Lower leg skin (tissue), 4 donors: ENCODE data around the gene FAM149A. TPM values are rescaled to one million over a fixed set of nuclear protein-coding genes. Genes with fewer than 3 reads are reported as not detected.

Experiments used
- DNase-seq, 2 donors: peaks; one replicate each; pipeline ENCODE4 v3.0.0-alpha.2; 2019; ENCODE audit warnings: low spot score in 2 of 2
- H3K4me3 ChIP-seq: fragments of 200-600 bp; sonication (generic); 2 replicates; pipeline ENCODE4 v1.5.1; 2017; ENCODE audit warnings: mild to moderate bottlenecking, low read depth; ENCODE audit not compliant: poor library complexity, severe bottlenecking
- POLR2A ChIP-seq, 2 donors: fragments of 450-650 bp; IDR thresholded peaks; one replicate each; pipeline ENCODE4 v1.6.1; 2016 to 2017; ENCODE audit warnings: antibody characterized with exemption in 2 of 2, mild to moderate bottlenecking in 1 of 2, moderate library complexity in 1 of 2
- WGBS, 2 donors: methylation state at CpG; one replicate each; pipeline ENCODE4 v1.1.5; 2018; 5-methylcytosine and 5-hydroxymethylcytosine counted together
- intact Hi-C: fragments of 100-400 bp; cut with DNase I; formaldehyde crosslinking; loops from one replicate; pipeline ENCODE4 v1.15.0; 2023; ENCODE audit warnings: low total_unique reads
- total RNA-seq, 4 donors: library from RNA; depleted of rRNA; stranded (reverse); fragments of >200 nt; gene quantifications; one replicate each; pipeline ENCODE4 v1.1.0, GENCODE V29; 2016
- TF ChIP-seq, protein P1 (sequence below), 3 donors: fragments of 450-650 bp; IDR thresholded peaks; one replicate each; pipeline ENCODE4 v1.5.1; 2016; ENCODE audit warnings: antibody characterized with exemption in 3 of 3, mild to moderate bottlenecking in 3 of 3, moderate library complexity in 2 of 3

Gene FAM149A
- total RNA-seq, 4 donors from 2014 or later, result 0.59 to 4.7 (median 2.7) TPM

DNA sequence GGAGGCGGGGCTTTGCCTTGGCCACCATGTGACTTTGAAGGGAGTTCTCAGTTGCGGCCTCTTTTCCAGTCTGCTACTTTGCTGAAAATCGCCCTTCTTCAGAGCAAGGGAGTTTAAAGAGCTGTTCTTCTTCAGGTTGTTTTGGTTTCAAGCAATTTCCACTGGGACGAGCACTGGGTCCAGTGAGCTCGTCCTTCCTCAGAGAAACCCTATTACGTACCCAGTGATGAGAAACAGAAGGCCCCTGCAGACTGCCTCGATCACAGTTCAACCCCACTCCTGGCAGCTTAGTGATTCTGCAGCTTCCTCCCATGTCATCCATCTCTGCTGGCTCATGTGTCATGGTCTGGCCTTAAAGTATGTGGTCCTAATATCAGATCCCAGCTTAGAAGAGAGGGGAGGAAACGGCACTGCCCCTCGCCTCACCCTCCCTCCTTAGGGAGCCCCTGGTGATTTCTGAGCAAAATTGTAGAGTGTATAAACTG lies 7.8 kb upstream of the FAM149A start:
- 71 to 78% methylated on average over 9 of the region's 9 CpGs for WGBS, 2 donors
- intact Hi-C loops, result no loop called here
- no peak for DNase-seq
- no peak overlapping the region for H3K4me3 ChIP-seq
- no peak for TF ChIP-seq POLR2A (IDR thresholded peaks at IDR 0.05)
- TF ChIP-seq, protein P1, sequence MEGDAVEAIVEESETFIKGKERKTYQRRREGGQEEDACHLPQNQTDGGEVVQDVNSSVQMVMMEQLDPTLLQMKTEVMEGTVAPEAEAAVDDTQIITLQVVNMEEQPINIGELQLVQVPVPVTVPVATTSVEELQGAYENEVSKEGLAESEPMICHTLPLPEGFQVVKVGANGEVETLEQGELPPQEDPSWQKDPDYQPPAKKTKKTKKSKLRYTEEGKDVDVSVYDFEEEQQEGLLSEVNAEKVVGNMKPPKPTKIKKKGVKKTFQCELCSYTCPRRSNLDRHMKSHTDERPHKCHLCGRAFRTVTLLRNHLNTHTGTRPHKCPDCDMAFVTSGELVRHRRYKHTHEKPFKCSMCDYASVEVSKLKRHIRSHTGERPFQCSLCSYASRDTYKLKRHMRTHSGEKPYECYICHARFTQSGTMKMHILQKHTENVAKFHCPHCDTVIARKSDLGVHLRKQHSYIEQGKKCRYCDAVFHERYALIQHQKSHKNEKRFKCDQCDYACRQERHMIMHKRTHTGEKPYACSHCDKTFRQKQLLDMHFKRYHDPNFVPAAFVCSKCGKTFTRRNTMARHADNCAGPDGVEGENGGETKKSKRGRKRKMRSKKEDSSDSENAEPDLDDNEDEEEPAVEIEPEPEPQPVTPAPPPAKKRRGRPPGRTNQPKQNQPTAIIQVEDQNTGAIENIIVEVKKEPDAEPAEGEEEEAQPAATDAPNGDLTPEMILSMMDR (IDR thresholded peaks at IDR 0.05), result no peak

DNA sequence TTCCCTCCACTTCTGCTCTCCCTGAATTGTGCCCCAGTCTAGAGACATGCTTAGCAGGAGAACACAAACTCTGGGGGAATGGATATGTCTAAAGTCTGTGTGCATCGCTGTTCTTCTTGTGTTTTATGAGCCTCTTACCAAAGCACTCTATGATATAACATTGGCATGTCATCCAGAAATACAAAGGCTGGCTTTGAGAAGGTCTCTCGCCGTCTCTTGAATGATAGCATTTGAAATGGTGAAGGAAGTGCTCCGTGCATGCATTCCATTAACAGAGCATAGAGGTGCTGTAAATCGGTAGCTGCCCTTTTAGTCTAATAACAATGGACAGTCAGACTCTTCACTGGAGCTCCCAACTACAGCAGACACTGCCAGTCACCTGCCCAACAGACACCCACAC lies 7.1 kb upstream of the FAM149A start:
- H3K4me3 ChIP-seq, result no peak overlapping the region
- DNase-seq, result no peak
- intact Hi-C loops, result no loop called here
- TF ChIP-seq POLR2A (IDR thresholded peaks at IDR 0.05), result no peak
- TF ChIP-seq, protein P1 (IDR thresholded peaks at IDR 0.05), result no peak
- WGBS, 2 donors, result 83 to 86% methylated on average over 5 of the region's 5 CpGs

DNA sequence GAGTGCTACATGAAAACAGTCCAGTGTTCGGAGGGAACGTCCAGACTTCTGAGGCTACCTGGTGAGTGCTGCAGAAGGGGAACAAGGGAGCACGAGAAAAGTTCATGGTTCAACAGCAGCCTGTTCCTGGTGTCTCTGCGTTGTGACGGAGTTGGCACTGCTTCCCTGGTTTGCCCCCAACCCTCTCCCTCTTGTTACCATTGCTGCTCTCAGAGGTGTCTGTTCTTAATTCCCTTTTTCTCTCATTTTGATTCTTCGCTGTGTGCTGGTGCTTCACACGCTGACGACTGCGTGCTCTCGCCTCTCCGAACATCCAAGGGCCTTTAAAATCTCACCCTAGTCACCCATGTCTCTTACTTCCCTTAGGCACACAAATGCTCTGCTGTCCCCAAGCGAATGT lies 1.6 kb upstream of the FAM149A start:
- TF ChIP-seq, protein P1 (IDR thresholded peaks at IDR 0.05), result no peak
- TF ChIP-seq POLR2A (IDR thresholded peaks at IDR 0.05), result no peak
- H3K4me3 ChIP-seq, result no peak overlapping the region
- intact Hi-C loops, result no loop called here
- 95 to 98% methylated on average over 12 of the region's 12 CpGs for WGBS, 2 donors
- DNase-seq, result no peak

DNA sequence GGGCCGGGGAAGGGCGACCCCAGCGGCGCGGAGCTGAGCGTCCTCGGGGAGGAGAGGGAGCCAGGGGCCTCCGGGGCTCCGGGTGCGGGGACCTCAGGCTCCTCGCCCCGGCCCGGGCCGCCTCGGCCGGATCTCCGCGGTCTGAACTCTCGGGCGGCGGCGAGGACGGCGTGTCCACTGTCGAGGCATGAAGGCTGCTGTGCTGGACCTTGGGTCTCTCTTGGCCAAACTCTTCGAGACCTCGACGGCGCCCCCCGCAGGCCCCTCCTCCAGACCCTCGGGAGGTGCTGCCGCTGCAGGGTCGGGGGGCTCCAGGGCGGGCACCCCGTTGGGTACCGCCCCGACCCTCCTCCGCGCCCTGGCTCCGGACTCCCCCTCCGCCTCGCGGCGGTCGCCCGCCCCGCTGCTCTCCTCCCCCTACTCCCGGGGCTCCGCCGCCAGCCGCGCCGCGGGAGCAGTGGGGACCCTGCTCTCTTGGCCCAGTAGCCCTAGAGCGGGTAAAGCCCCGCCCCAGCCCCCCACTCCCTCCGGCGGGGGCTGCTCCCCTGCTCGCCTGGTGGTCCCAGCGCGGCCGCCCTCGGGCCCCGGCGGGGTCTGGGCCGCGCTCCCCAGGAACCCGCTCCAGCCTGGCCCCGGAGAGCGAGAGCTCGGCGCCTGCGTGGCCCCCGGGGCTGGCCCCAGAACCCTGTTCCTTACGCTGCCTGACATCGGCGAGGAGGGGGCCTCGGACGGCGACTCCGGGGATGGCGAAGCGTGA lies 564 bp downstream of the FAM149A start:
- H3K4me3 ChIP-seq, result peak overlapping the region; percentile 17
- 4 to 5% methylated on average over 25 to 36 of the region's 83 CpGs for WGBS, 2 donors
- DNase-seq, result no peak
- TF ChIP-seq, protein P1 (IDR thresholded peaks at IDR 0.05), result no peak
- TF ChIP-seq POLR2A (IDR thresholded peaks at IDR 0.05), result no peak
- intact Hi-C loops, result no loop called here

GRCh38 chr4:186105647-186106321 lies 1.3 kb downstream of the FAM149A start:
- DNase-seq, result no peak

More at GRCh38 chr4:186105647-186106321, 1.3 kb downstream of the FAM149A start:
- TF ChIP-seq POLR2A (IDR thresholded peaks at IDR 0.05), result no peak
- TF ChIP-seq, protein P1 (IDR thresholded peaks at IDR 0.05), result no peak
- intact Hi-C loops, result no loop called here
- WGBS, 2 donors, result 13 to 21% methylated on average over 17 of the region's 17 CpGs
- H3K4me3 ChIP-seq, result no peak overlapping the region
